GM18499 (cell line): ENCODE measurements around the gene SLF2.
"Not testable (repeated sequence)": the region's sequence is repeated elsewhere in the genome, so short reads cannot be mapped to it uniquely, and the experiment has no call there.

Experiments
- ATAC-seq: cut with Tn5 transposase; IDR thresholded peaks from one replicate; pipeline ENCODE4 v1.9.1; 2021; ENCODE audit warnings: moderate number of reproducible peaks; ENCODE audit not compliant: insufficient read depth, unreplicated experiment

SLF2 gene

GRCh38 chr10:100972904-100973535 is 60.3 kb downstream of the SLF2 start:
- ATAC-seq = no peak

- not testable (repeated sequence) for ATAC-seq
Observed at GRCh38 chr10:100975397-100975796, 62.6 kb downstream of the SLF2 start.

GRCh38 chr10:100976906-100977305 is 64.1 kb downstream of the SLF2 start:
- no peak for ATAC-seq

GRCh38 chr10:100977436-100977835 is 64.7 kb downstream of the SLF2 start:
- ATAC-seq = no peak

GRCh38 chr10:100978121-100978900 is 65.5 kb downstream of the SLF2 start:
- no peak for ATAC-seq

- no peak for ATAC-seq
Observed at GRCh38 chr10:100978901-100979195, 66.1 kb downstream of the SLF2 start.

- no peak for ATAC-seq
Observed at GRCh38 chr10:100979791-100980272, 67.1 kb downstream of the SLF2 start.

GRCh38 chr10:100980311-100980710 is 67.5 kb downstream of the SLF2 start:
- no peak for ATAC-seq

- ATAC-seq = no peak
Observed at GRCh38 chr10:100980711-100981110, 67.9 kb downstream of the SLF2 start.

- no peak for ATAC-seq
Observed at GRCh38 chr10:100981178-100981772, 68.5 kb downstream of the SLF2 start.

GRCh38 chr10:100982916-100983830 is 70.4 kb downstream of the SLF2 start:
- ATAC-seq = no peak

GRCh38 chr10:100983868-100984671 is 71.3 kb downstream of the SLF2 start:
- no peak for ATAC-seq

- ATAC-seq = no peak
Observed at GRCh38 chr10:100984672-100985177, 72.0 kb downstream of the SLF2 start.

- no peak for ATAC-seq
Observed at GRCh38 chr10:100985336-100985735, 72.6 kb downstream of the SLF2 start.

- ATAC-seq = no peak
Observed at GRCh38 chr10:100986623-100986951, 73.8 kb downstream of the SLF2 start.

- ATAC-seq = no peak
Observed at GRCh38 chr10:100986952-100987684, 74.4 kb downstream of the SLF2 start, which contains the start of the genes MRPL43 and TWNK. TSS of gene MRPL43 (minus strand) at chr10:100987497. CDS start at chr10:100987443, 54 bp downstream. TSS of gene TWNK (plus strand) at chr10:100987543. CDS start at chr10:100988211, 668 bp downstream.

- ATAC-seq = no peak
Observed at GRCh38 chr10:100987685-100988049, 74.9 kb downstream of the SLF2 start.

- no peak for ATAC-seq
Observed at GRCh38 chr10:100988166-100988565, 75.4 kb downstream of the SLF2 start.

- ATAC-seq = no peak
Observed at GRCh38 chr10:100989088-100989487, 76.3 kb downstream of the SLF2 start.
